ENCODE data around the gene MRPL41.
"Not testable (repeated sequence)": the region's sequence is repeated elsewhere in the genome, so short reads cannot be mapped to it uniquely, and the experiment has no call there.

Gene MRPL41

GRCh38 chr9:137547687-137548543, 3.8 kb upstream of the MRPL41 start:
- Histone ChIP-seq H3K27me3 (ENCODE audit: insufficient read depth, poor library complexity, severe bottlenecking) (no peaks in the 10 kb centered on the region), H3K27ac (replicated peaks) (no peak overlapping the region), H3K4me3 (replicated peaks; ENCODE audit: insufficient read depth, low read length) (no peak overlapping the region)
- TF ChIP-seq SPI1 (IDR thresholded peaks at IDR 0.05; ENCODE audit: borderline replicate concordance, low read depth) (no peak), GABPA (IDR thresholded peaks at IDR 0.05; ENCODE audit: low read depth) (no peak), REST (IDR thresholded peaks at IDR 0.05; ENCODE audit: insufficient replicate concordance, low read depth) (no peak), POLR2AphosphoS5 (IDR thresholded peaks at IDR 0.05; ENCODE audit: low read depth) (no peak), CTCF (IDR thresholded peaks at IDR 0.05; ENCODE audit: insufficient read depth, low read length) (no peak)
- DNase-seq (ENCODE audit: low read depth in 1 of 2, low spot score in 1 of 2) = no peak

GRCh38 chr9:137550231-137550621, 1.5 kb upstream of the MRPL41 start, which contains the start of gene PNPLA7:
Gene PNPLA7, minus strand, starts transcription at chr9:137550402. Its CDS starts 205 bp downstream, at chr9:137550197.
- DNase-seq (ENCODE audit: low read depth in 1 of 2, low spot score in 1 of 2) = peak; percentile 50 to 83
- no peak for TF ChIP-seq CTCF (IDR thresholded peaks at IDR 0.05; ENCODE audit: insufficient read depth, low read length)
- no peak for TF ChIP-seq POLR2AphosphoS5 (IDR thresholded peaks at IDR 0.05; ENCODE audit: low read depth)
- TF ChIP-seq GABPA (IDR thresholded peaks at IDR 0.05; ENCODE audit: low read depth) = no peak
- TF ChIP-seq SPI1 (IDR thresholded peaks at IDR 0.05; ENCODE audit: borderline replicate concordance, low read depth) = no peak
- no peak for TF ChIP-seq REST (IDR thresholded peaks at IDR 0.05; ENCODE audit: insufficient replicate concordance, low read depth)
- Histone ChIP-seq H3K27me3 (ENCODE audit: insufficient read depth, poor library complexity, severe bottlenecking) (no peaks in the 10 kb centered on the region), H3K27ac (replicated peaks) (peak within 1 kb of the TSS; percentile 42), H3K4me3 (replicated peaks; ENCODE audit: insufficient read depth, low read length) (peak within 1 kb of the TSS; percentile 71)

- not testable (repeated sequence) for DNase-seq (ENCODE audit: low read depth in 1 of 2, low spot score in 1 of 2)
- H3K27ac ChIP-seq (replicated peaks) = peak overlapping the region; percentile 42
Measured at GRCh38 chr9:137550958-137551263, 768 bp upstream of the MRPL41 start.

GRCh38 chr9:137552022-137552768, 516 bp downstream of the MRPL41 start:
- TF ChIP-seq REST (IDR thresholded peaks at IDR 0.05; ENCODE audit: insufficient replicate concordance, low read depth) = no peak
- no peak for TF ChIP-seq POLR2AphosphoS5 (IDR thresholded peaks at IDR 0.05; ENCODE audit: low read depth)
- no peak for TF ChIP-seq GABPA (IDR thresholded peaks at IDR 0.05; ENCODE audit: low read depth)
- no peak for TF ChIP-seq CTCF (IDR thresholded peaks at IDR 0.05; ENCODE audit: insufficient read depth, low read length)
- TF ChIP-seq SPI1 (IDR thresholded peaks at IDR 0.05; ENCODE audit: borderline replicate concordance, low read depth) = no peak
- Histone ChIP-seq H3K4me3 (replicated peaks; ENCODE audit: insufficient read depth, low read length) (peak overlapping the region; percentile 89), H3K27me3 (ENCODE audit: insufficient read depth, poor library complexity, severe bottlenecking) (no peaks in the 10 kb centered on the region), H3K27ac (replicated peaks) (peak overlapping the region; percentile 63)
- no peak for DNase-seq (ENCODE audit: low read depth in 1 of 2, low spot score in 1 of 2)

More at GRCh38 chr9:137550958-137551263, 768 bp upstream of the MRPL41 start:
- H3K4me3 ChIP-seq (replicated peaks; ENCODE audit: insufficient read depth, low read length) = peak overlapping the region; percentile 71
- not testable (repeated sequence) for H3K27me3 ChIP-seq (ENCODE audit: insufficient read depth, poor library complexity, severe bottlenecking)

- not testable (repeated sequence) for H3K27ac ChIP-seq (replicated peaks); H3K27me3 ChIP-seq (ENCODE audit: insufficient read depth, poor library complexity, severe bottlenecking); H3K4me3 ChIP-seq (replicated peaks; ENCODE audit: insufficient read depth, low read length); DNase-seq (ENCODE audit: low read depth in 1 of 2, low spot score in 1 of 2)
Measured at GRCh38 chr9:137553654-137554053, 2.0 kb downstream of the MRPL41 start.

Data from HL-60 (cell line).